GM20000 (cell line): Measurements from ENCODE around the gene RMND1.
"Not testable (repeated sequence)": the region's sequence is repeated elsewhere in the genome, so short reads cannot be mapped to it uniquely, and the experiment has no call there.

ENCODE experiments used
- DNase-seq: peaks from one replicate; pipeline ENCODE4 v3.0.0; 2012; ENCODE audit warnings: low spot score
- TF ChIP-seq, protein P1 (sequence below): IDR thresholded peaks from 2 replicates; pipeline ENCODE4 v1.5.1; 2012; ENCODE audit warnings: mild to moderate bottlenecking, control low read depth; ENCODE audit errors: extremely low read depth, missing control alignments

The RMND1 gene

DNA sequence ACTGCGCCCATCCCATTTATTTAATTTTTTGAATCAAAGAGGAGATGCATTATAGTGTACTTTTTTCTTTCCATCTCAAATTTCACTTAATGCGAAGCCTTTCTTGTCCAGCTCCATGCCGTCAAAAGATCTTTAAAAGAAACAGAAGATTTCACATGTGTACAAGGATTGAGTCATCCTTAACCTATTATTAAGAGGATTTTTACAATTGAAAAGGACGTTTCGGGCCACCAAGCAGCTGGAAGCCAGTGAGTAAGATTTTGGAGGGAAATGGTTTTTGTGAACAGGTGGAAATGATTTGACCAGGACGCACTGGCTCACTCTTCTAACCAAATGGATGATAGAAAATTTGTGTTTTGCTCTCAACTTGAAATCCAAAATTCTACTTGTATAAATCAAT lies 26.7 kb upstream of the RMND1 start:
- DNase-seq, result no peak
- TF ChIP-seq, protein P1, sequence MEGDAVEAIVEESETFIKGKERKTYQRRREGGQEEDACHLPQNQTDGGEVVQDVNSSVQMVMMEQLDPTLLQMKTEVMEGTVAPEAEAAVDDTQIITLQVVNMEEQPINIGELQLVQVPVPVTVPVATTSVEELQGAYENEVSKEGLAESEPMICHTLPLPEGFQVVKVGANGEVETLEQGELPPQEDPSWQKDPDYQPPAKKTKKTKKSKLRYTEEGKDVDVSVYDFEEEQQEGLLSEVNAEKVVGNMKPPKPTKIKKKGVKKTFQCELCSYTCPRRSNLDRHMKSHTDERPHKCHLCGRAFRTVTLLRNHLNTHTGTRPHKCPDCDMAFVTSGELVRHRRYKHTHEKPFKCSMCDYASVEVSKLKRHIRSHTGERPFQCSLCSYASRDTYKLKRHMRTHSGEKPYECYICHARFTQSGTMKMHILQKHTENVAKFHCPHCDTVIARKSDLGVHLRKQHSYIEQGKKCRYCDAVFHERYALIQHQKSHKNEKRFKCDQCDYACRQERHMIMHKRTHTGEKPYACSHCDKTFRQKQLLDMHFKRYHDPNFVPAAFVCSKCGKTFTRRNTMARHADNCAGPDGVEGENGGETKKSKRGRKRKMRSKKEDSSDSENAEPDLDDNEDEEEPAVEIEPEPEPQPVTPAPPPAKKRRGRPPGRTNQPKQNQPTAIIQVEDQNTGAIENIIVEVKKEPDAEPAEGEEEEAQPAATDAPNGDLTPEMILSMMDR, result no peak

DNA sequence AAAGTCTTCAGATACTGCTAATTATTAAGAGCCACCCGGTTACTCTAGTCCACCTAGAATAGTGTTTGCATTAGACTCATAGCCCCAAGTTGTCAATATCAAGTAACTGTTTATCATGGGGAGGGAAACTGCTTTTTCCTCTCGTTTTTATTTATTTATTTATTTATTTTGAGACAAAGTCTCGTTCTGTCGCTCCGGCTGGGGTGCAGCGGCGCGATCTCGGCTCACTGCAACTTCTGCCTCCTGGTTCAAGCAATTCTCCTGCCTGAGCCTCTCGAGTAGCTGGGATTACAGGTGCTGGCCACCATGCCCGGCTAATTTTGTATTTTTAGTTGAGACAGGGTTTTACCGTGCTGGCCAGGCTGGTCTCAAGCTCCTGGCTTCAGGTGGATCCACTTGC lies 25.8 kb upstream of the RMND1 start:
- TF ChIP-seq, protein P1, result no peak
- DNase-seq, result no peak

DNA sequence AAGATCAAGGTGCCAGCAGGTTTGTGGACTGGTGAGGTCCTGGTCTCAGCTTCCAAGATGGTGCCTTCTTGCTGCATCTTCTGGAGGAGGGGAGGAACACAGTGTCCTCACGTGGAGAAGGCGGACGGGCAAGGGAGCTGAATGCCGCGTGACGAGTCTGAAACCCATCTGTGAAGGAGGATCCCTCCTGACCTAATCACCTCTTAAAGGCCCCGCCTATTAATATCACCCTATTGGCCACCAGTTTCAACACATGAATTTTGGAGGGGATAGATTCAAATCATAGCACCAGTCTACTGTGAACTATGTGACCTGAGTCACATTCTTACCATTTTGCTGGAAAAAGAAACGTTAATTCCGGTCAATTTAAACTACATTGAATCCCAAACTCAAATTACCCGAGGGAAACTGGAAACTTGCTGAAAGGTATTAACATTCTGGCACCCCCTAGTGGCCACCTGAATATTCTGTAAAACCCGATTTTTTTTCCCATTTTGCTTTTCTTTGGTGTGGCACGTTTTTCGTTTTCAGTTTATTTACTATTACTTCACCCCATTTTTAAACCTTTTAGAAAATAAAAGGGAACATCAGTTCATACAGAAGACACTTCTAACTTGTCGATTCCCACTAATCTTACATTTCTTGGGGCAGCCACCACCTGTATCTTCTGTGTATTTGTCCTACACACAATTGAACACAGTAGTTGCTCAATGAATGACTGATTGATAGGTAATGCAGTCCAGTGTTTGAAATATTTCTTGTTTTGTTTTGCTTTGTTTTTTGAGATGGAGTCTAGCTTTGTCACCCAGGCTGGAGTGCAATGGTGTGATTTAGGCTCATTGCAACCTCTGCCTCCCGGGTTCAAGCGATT lies 24.0 kb upstream of the RMND1 start:
- peak; percentile 53 for DNase-seq
- TF ChIP-seq, protein P1, result peak; percentile 63

DNA sequence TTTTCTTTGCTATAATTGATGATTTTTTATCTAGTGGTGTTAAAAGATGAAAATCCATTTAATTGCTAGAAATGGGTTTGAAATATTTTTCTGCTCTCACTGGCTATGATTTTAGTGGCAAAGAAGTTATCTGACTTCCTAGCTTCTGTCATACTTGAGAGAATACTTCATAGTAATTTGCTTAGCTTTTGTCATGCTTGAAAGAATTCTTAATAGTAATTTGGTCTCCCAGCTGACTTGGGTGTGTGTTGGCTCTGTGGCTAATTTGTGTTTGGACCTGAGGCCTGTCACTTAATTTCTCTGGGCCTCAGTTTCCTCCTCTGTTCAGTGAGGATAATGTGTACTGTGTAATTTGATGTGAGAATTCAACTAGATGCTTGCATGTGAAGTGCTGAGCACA lies 12.8 kb upstream of the RMND1 start:
- TF ChIP-seq, protein P1, result no peak
- DNase-seq, result no peak

DNA sequence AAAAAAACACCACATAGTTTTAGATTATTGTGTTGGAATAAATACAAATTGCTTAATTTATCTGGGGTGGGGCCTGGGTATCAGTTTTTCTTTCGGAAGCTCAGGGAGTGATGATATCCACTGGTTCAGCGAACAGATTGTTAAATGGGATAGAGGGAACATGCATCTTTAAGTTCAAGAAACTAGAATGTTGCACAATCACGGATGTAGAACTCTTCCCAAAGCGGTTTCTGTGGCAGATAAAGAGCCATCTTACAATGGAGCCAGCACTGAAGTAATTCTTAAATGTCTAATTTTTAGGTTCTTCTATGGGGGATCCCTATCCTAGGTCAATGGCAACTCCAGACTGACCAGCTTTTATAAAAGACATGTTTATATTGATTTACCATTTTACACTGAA lies 9.7 kb upstream of the RMND1 start:
- TF ChIP-seq, protein P1, result no peak
- DNase-seq, result no peak

DNA sequence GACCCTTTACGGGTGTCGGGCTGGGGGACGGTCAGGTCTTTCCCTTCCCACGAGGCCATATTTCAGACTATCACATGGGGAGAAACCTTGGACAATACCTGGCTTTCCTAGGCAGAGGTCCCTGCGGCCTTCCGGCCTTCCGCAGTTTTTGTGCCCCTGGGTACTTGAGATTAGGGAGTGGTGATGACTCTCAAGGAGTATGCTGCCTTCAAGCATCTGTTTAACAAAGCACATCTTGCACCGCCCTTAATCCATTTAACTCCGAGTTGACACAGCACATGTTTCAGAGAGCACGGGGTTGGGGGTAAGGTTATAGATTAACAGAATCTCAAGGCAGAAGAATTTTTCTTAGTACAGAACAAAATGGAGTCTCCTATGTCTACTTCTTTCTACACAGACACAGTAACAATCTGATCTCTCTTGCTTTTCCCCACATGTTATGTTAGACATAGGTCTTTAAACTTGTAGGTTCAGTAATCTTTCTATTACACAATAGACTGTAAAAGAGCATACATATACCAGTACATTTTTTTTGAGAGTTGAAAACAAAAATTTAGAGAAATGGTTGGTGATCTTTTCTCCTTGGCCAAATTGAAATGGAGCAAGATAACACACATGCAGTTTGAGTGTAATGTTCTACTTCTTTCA lies 3.9 kb upstream of the RMND1 start:
- not testable (repeated sequence) for DNase-seq

DNA sequence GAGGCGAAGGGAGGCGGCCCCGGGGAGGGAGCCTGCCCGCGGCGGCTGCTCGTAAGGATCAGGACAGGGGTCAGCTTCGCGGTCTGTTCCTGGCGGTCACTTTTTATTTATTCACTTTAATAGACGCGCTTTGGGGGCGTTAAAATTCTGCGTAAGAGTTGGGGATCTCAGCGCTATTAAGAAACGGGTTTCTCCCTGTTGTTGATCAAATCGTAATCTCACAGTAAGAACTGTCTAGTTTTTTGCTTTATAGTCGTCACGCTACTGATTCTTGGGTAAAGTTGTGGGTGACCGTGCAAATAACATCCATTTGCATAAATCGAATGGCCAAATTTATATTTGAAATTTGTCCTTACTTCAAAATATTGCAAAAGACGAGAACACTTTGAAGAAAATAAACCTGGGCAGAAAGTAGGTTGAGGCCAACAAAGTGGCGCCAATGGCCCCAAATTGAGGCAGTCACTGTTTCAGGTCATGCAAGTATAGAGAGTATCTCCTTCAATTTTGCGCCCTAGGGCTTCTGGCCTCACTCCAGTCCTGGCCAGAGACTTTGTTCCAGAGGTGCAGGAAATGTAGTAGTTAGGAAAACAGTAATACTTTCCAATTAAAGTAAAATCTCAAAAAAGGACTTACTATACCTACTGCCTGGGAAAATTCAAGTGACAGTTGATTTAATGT lies 963 bp upstream of the RMND1 start:
- TF ChIP-seq, protein P1, result no peak
- no peak for DNase-seq
